SK-N-SH treated with all-trans-retinoic acid at 6 μM for 48 hours (cell line): ENCODE data around the gene CHI3L1.

Source experiments
- ATAC-seq: fragments of 200-7000 bp; cut with Tn5 transposase; 3 replicates; pipeline ENCODE4 v1.9.1; 2020; ENCODE audit warnings: mild to moderate bottlenecking, moderate library complexity
- ARNTL ChIP-seq: fragments of 450-650 bp; formaldehyde crosslinking; IDR thresholded peaks from 2 replicates; pipeline ENCODE4 v1.5.0; 2020; ENCODE audit warnings: low read depth, mild to moderate bottlenecking, moderate library complexity, borderline replicate concordance
- BACH2 ChIP-seq: fragments of 250-450 bp; sonication (Bioruptor Pico); IDR thresholded peaks from 2 replicates; pipeline ENCODE4 v1.9.0; 2021; ENCODE audit warnings: mild to moderate bottlenecking, borderline replicate concordance
- CREB5 ChIP-seq: fragments of 250-450 bp; sonication (Bioruptor Pico); IDR thresholded peaks from 2 replicates; pipeline ENCODE4 v1.5.1; 2020; ENCODE audit warnings: low read depth, mild to moderate bottlenecking, moderate library complexity
- CSDC2 ChIP-seq: fragments of 250-450 bp; sonication (Bioruptor Pico); IDR thresholded peaks from 2 replicates; pipeline ENCODE4 v1.5.0; 2020; ENCODE audit warnings: mild to moderate bottlenecking, moderate library complexity
- CSRNP3 ChIP-seq: fragments of 250-450 bp; sonication (Bioruptor Pico); IDR thresholded peaks from 2 replicates; pipeline ENCODE4 v1.5.1; 2021; ENCODE audit warnings: mild to moderate bottlenecking, moderate library complexity
- ESRRG ChIP-seq: fragments of 250-450 bp; sonication (Bioruptor Pico); IDR thresholded peaks from 2 replicates; pipeline ENCODE4 v1.6.1; 2021; ENCODE audit warnings: mild to moderate bottlenecking
- GLIS3 ChIP-seq: fragments of 250-450 bp; sonication (Bioruptor Pico); IDR thresholded peaks from 2 replicates; pipeline ENCODE4 v1.5.0; 2020; ENCODE audit warnings: mild to moderate bottlenecking, moderate library complexity
- ISL1 ChIP-seq: fragments of 250-450 bp; sonication (Bioruptor Pico); IDR thresholded peaks from 2 replicates; pipeline ENCODE4 v2.1.2; 2022; ENCODE audit warnings: mild to moderate bottlenecking, moderate library complexity
- OSR1 ChIP-seq: fragments of 250-450 bp; sonication (Bioruptor Pico); IDR thresholded peaks from 2 replicates; pipeline ENCODE4 v1.8.0; 2022; ENCODE audit warnings: moderate library complexity, mild to moderate bottlenecking, inconsistent platforms
- POU6F1 ChIP-seq: fragments of 250-450 bp; sonication (Bioruptor Pico); IDR thresholded peaks from 2 replicates; pipeline ENCODE4 v1.8.0; 2021; ENCODE audit warnings: low read depth, mild to moderate bottlenecking, moderate library complexity, borderline replicate concordance
- PPARA ChIP-seq: fragments of 250-450 bp; sonication (Bioruptor Pico); IDR thresholded peaks from 2 replicates; pipeline ENCODE4 v1.5.0; 2020; ENCODE audit warnings: mild to moderate bottlenecking, borderline replicate concordance
- RARB ChIP-seq: fragments of 250-450 bp; sonication (Bioruptor Pico); IDR thresholded peaks from 2 replicates; pipeline ENCODE4 v1.8.0; 2021; ENCODE audit warnings: mild to moderate bottlenecking, moderate library complexity
- SNAI2 ChIP-seq: fragments of 250-450 bp; sonication (Bioruptor Pico); IDR thresholded peaks from 2 replicates; pipeline ENCODE4 v1.5.0; 2020; ENCODE audit warnings: mild to moderate bottlenecking, moderate library complexity
- TOX ChIP-seq: fragments of 250-450 bp; sonication (Bioruptor Pico); IDR thresholded peaks from 2 replicates; pipeline ENCODE4 v1.8.0; 2021; ENCODE audit warnings: mild to moderate bottlenecking, moderate library complexity, borderline replicate concordance
- ZC3H10 ChIP-seq: fragments of 250-450 bp; sonication (Bioruptor Pico); IDR thresholded peaks from 2 replicates; pipeline ENCODE4 v1.5.1; 2021; ENCODE audit warnings: mild to moderate bottlenecking, moderate library complexity
- ZFP3 ChIP-seq: fragments of 250-450 bp; sonication (Bioruptor Pico); IDR thresholded peaks from 2 replicates; pipeline ENCODE4 v1.5.0; 2020; ENCODE audit warnings: mild to moderate bottlenecking, moderate library complexity
- ZFP30 ChIP-seq: fragments of 450-650 bp; formaldehyde crosslinking; IDR thresholded peaks from 2 replicates; pipeline ENCODE4 v1.5.0; 2022; ENCODE audit warnings: mild to moderate bottlenecking, moderate library complexity
- ZNF565 ChIP-seq: fragments of 450-650 bp; formaldehyde crosslinking; conservative IDR thresholded peaks from 2 replicates; pipeline ENCODE4 v1.5.0; 2020; ENCODE audit warnings: low read depth, mild to moderate bottlenecking, moderate library complexity
- ZNF70 ChIP-seq: fragments of 450-650 bp; formaldehyde crosslinking; IDR thresholded peaks from 2 replicates; pipeline ENCODE4 v1.5.0; 2020; ENCODE audit warnings: mild to moderate bottlenecking, moderate library complexity
- ZNF8 ChIP-seq: fragments of 450-650 bp; formaldehyde crosslinking; IDR thresholded peaks from 2 replicates; pipeline ENCODE4 v1.5.0; 2020; ENCODE audit warnings: mild to moderate bottlenecking, moderate library complexity
- TF ChIP-seq, protein P1 (sequence below): fragments of 250-450 bp; sonication (Bioruptor Pico); IDR thresholded peaks from 2 replicates; pipeline ENCODE4 v1.8.0; 2020; ENCODE audit warnings: mild to moderate bottlenecking, moderate library complexity, borderline replicate concordance
- TF ChIP-seq, protein P2 (sequence below): fragments of 250-450 bp; sonication (Bioruptor Pico); IDR thresholded peaks from 2 replicates; pipeline ENCODE4 v1.5.0; 2020; ENCODE audit warnings: mild to moderate bottlenecking, moderate library complexity

The CHI3L1 gene

DNA sequence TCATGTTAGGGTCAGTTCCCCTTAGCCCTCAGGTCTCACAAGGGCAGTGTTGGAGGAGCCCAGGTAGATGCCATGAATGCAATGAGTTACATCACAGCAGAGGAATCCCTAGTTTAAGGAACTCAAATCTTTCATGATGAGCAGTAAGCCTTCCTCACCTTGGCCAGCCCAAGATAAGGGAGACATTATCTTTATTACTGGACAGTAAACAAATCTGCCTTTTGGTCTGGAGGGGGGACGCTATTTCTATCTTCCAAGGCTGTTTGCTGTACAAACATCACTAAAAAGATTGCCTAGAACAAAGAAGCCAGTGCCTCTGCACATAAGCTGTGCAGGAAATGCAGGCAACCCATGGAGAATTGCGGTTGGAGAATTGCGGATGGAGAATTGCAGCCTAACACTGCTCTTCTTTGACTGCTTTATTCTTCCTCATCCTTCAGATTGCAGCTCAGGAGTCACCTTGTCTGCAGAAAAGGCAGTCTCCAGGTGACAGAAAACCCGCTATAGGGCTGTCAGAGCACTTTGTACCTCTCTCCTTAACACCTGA is 2.3 kb upstream of the CHI3L1 start:
- no peak for TF ChIP-seq ZFP30 (CRISPR knock-in tag)
- TF ChIP-seq POU6F1 (CRISPR knock-in tag): no peak
- TF ChIP-seq ZNF565 (CRISPR knock-in tag): no peak
- TF ChIP-seq TOX: no peak
- TF ChIP-seq ZNF70: no peak
- ATAC-seq: no peak

DNA sequence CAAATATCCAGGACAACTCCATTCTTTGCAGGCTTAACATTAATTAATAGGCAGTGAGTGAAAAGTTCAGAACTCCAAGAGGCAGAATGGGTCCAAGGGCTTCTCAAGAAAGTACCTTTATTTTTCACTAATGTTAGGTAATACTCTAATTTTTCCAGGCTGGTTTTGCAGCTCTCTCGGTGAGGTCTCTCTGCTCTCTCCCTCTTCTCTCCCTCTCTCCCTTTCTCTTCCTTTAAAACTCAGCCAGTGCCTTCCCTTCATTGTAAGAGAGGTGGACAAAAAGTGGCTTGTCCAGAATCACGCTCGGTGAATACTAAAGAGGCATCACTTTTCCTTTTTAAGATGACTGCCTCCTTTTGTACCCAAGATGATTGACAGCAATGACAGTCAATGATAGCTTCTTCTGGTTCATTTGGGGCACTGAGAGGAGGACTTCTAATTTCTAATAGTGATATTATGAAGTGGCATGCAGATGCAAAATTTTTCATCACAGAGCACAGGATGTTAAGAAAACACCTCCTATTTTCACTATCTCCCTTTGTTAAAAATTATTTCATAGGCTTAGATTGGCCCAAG is 1.3 kb upstream of the CHI3L1 start:
- TF ChIP-seq GLIS3 (CRISPR knock-in tag) (no peak), ARNTL (CRISPR knock-in tag) (no peak)
- no peak for ATAC-seq

- TF ChIP-seq CSRNP3 (CRISPR knock-in tag) (no peak), ZFP3 (CRISPR knock-in tag) (no peak), PPARA (CRISPR knock-in tag) (no peak), OSR1 (no peak), TOX (no peak), POU6F1 (CRISPR knock-in tag) (no peak), BACH2 (no peak), CREB5 (no peak), ISL1 (CRISPR knock-in tag) (no peak), ZNF565 (CRISPR knock-in tag) (no peak), ZC3H10 (CRISPR knock-in tag) (no peak), ZNF70 (no peak), ESRRG (CRISPR knock-in tag) (no peak), ZNF8 (no peak), RARB (CRISPR knock-in tag) (no peak), CSDC2 (CRISPR knock-in tag) (no peak), SNAI2 (CRISPR knock-in tag) (no peak), ARNTL (CRISPR knock-in tag) (no peak)
- TF ChIP-seq, protein P1, sequence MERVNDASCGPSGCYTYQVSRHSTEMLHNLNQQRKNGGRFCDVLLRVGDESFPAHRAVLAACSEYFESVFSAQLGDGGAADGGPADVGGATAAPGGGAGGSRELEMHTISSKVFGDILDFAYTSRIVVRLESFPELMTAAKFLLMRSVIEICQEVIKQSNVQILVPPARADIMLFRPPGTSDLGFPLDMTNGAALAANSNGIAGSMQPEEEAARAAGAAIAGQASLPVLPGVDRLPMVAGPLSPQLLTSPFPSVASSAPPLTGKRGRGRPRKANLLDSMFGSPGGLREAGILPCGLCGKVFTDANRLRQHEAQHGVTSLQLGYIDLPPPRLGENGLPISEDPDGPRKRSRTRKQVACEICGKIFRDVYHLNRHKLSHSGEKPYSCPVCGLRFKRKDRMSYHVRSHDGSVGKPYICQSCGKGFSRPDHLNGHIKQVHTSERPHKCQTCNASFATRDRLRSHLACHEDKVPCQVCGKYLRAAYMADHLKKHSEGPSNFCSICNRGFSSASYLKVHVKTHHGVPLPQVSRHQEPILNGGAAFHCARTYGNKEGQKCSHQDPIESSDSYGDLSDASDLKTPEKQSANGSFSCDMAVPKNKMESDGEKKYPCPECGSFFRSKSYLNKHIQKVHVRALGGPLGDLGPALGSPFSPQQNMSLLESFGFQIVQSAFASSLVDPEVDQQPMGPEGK (CRISPR knock-in tag): no peak
- TF ChIP-seq, protein P2, sequence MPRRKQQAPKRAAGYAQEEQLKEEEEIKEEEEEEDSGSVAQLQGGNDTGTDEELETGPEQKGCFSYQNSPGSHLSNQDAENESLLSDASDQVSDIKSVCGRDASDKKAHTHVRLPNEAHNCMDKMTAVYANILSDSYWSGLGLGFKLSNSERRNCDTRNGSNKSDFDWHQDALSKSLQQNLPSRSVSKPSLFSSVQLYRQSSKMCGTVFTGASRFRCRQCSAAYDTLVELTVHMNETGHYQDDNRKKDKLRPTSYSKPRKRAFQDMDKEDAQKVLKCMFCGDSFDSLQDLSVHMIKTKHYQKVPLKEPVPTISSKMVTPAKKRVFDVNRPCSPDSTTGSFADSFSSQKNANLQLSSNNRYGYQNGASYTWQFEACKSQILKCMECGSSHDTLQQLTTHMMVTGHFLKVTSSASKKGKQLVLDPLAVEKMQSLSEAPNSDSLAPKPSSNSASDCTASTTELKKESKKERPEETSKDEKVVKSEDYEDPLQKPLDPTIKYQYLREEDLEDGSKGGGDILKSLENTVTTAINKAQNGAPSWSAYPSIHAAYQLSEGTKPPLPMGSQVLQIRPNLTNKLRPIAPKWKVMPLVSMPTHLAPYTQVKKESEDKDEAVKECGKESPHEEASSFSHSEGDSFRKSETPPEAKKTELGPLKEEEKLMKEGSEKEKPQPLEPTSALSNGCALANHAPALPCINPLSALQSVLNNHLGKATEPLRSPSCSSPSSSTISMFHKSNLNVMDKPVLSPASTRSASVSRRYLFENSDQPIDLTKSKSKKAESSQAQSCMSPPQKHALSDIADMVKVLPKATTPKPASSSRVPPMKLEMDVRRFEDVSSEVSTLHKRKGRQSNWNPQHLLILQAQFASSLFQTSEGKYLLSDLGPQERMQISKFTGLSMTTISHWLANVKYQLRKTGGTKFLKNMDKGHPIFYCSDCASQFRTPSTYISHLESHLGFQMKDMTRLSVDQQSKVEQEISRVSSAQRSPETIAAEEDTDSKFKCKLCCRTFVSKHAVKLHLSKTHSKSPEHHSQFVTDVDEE: no peak
- TF ChIP-seq, all 23 proteins: peak for 0
- no peak for ATAC-seq
Measured at GRCh38 chr1:203187304-203187685, 791 bp upstream of the CHI3L1 start.
